B cell (primary cell): Measurements from ENCODE around the gene MRPS21. TPM values are rescaled to one million over a fixed set of nuclear protein-coding genes. Genes with fewer than 3 reads are reported as not detected.

Source experiments
- ATAC-seq: fragments of 200-7000 bp; cut with Tn5 transposase; one replicate; pipeline ENCODE4 v1.10.0; 2021; ENCODE audit warnings: low read depth, mild to moderate bottlenecking, moderate number of reproducible peaks, moderate library complexity
- CTCF ChIA-PET: fragments of 350-600 bp; sonication (Branson Sonifier 250); formaldehyde crosslinking; loops from one replicate; lab custom pipeline; 2021; ENCODE audit warnings: antibody characterized with exemption, inconsistent platforms; lab: Charles Lee
- POLR2A ChIA-PET: fragments of 350-600 bp; sonication (Branson Sonifier 250); formaldehyde crosslinking; loops from one replicate; lab custom pipeline; 2021; ENCODE audit warnings: antibody characterized with exemption; lab: Charles Lee
- DNase-seq: peaks from one replicate; pipeline ENCODE4 v3.0.0; 2013
- H2AFZ ChIP-seq: 2 replicates; pipeline ENCODE4 v1.6.1; 2012; ENCODE audit warnings: mild to moderate bottlenecking, low read depth, low read length; ENCODE audit not compliant: insufficient read depth, poor library complexity, severe bottlenecking
- H3K27ac ChIP-seq, 2 donors: 1 replicate in 1 of 2; 2 replicates in 1 of 2; pipeline ENCODE4 v1.5.1; 2012 to 2013; ENCODE audit warnings: low read length in 2 of 2, mild to moderate bottlenecking in 2 of 2, moderate library complexity in 1 of 2
- H3K27me3 ChIP-seq, 4 experiments: fragments of 200-600 bp in 1 of 4; sonication (generic) in 1 of 4; replicated peaks in 1 of 4; 1 replicate in 2 of 4; 2 replicates in 2 of 4; pipeline versions ENCODE4 v1.6.1 to v1.7.0; 2013 to 2016; ENCODE audit warnings: low read length in 3 of 4, mild to moderate bottlenecking in 2 of 4, mixed read lengths in 1 of 4, moderate library complexity in 1 of 4; ENCODE audit not compliant: insufficient read depth in 4 of 4, control insufficient read depth in 3 of 4; ENCODE audit errors: control extremely low read depth in 1 of 4
- H3K36me3 ChIP-seq, 2 experiments: replicated peaks in 1 of 2; 1 replicate in 1 of 2; 2 replicates in 1 of 2; pipeline versions ENCODE4 v1.6.1 to v1.7.1; 2013; ENCODE audit warnings: low read length in 1 of 2; ENCODE audit not compliant: insufficient read depth in 2 of 2, control insufficient read depth in 1 of 2; ENCODE audit errors: control extremely low read depth in 1 of 2, extremely low read depth in 1 of 2
- H3K4me1 ChIP-seq, 2 donors: fragments of 200-600 bp in 1 of 2; sonication (generic) in 1 of 2; 1 replicate in 1 of 2; 2 replicates in 1 of 2; pipeline versions ENCODE4 v1.5.1 to v1.6.1; 2013 to 2017; ENCODE audit warnings: low read length in 2 of 2; ENCODE audit not compliant: control insufficient read depth in 2 of 2, insufficient read depth in 2 of 2
- H3K4me2 ChIP-seq: replicated peaks from 2 replicates; pipeline ENCODE3; 2012; ENCODE audit warnings: mild to moderate bottlenecking, low read depth, low read length; ENCODE audit not compliant: poor library complexity, severe bottlenecking
- H3K4me3 ChIP-seq, 5 experiments: fragments of 200-600 bp in 1 of 5; sonication (generic) in 1 of 5; 1 replicate in 3 of 5; 2 replicates in 2 of 5; pipeline versions ENCODE4 v1.5.1 to v1.7.0; 2011 to 2016; ENCODE audit warnings: low read length in 4 of 5, mild to moderate bottlenecking in 4 of 5, low read depth in 2 of 5, control low read depth in 1 of 5, moderate library complexity in 1 of 5; ENCODE audit not compliant: insufficient read depth in 1 of 5; ENCODE audit errors: control extremely low read depth in 1 of 5, extremely low read depth in 1 of 5
- H3K79me2 ChIP-seq: fragments of 200-600 bp; sonication (generic); one replicate; pipeline ENCODE4 v1.6.0; 2016; ENCODE audit warnings: low read length; ENCODE audit not compliant: control insufficient read depth, insufficient read depth
- H3K9ac ChIP-seq: fragments of 200-600 bp; sonication (generic); 2 replicates; pipeline ENCODE4 v1.6.1; 2017; ENCODE audit warnings: mild to moderate bottlenecking, low read length, moderate library complexity
- H3K9me3 ChIP-seq, 3 donors: one replicate each; pipeline versions ENCODE4 v1.6.1 to v1.7.1; 2013; ENCODE audit warnings: low read length in 2 of 3; ENCODE audit not compliant: control insufficient read depth in 2 of 3, insufficient read depth in 1 of 3; ENCODE audit errors: control extremely low read depth in 1 of 3
- H4K20me1 ChIP-seq: 2 replicates; pipeline ENCODE4 v1.6.0; 2012; ENCODE audit warnings: mild to moderate bottlenecking, low read length; ENCODE audit not compliant: insufficient read depth, control insufficient read depth, poor library complexity, severe bottlenecking
- H3K27ac Mint-ChIP-seq: one replicate; pipeline ENCODE4 v1.8.0; 2021; ENCODE audit warnings: mixed read lengths
- H3K27me3 Mint-ChIP-seq: one replicate; pipeline ENCODE4 v1.8.0; 2021; ENCODE audit warnings: mixed read lengths
- H3K4me1 Mint-ChIP-seq: one replicate; pipeline ENCODE4 v1.8.0; 2021; ENCODE audit warnings: mixed read lengths
- H3K4me3 Mint-ChIP-seq: one replicate; pipeline ENCODE4 v1.8.0; 2021; ENCODE audit warnings: mixed read lengths
- H3K9me3 Mint-ChIP-seq: one replicate; pipeline ENCODE4 v1.8.0; 2022; ENCODE audit warnings: mixed read lengths; ENCODE audit not compliant: insufficient read depth
- EZH2 ChIP-seq: IDR thresholded peaks from 2 replicates; pipeline ENCODE4 v1.6.1; 2012; ENCODE audit warnings: borderline replicate concordance, low read depth, mild to moderate bottlenecking, moderate library complexity, low read length; ENCODE audit not compliant: insufficient read depth, poor library complexity, severe bottlenecking
- WGBS: methylation state at CpG from one replicate; pipeline ENCODE4 v1.1.5; 2013; ENCODE audit warnings: missing lambda C conversion rate; ENCODE audit not compliant: insufficient coverage; 5-methylcytosine and 5-hydroxymethylcytosine counted together
- intact Hi-C: fragments of 100-400 bp; cut with micrococcal nuclease; formaldehyde crosslinking; loops from one replicate; pipeline ENCODE4 v1.10.0; 2022
- polyA plus RNA-seq: library from polyadenylated mRNA; depleted of rRNA; stranded (reverse); fragments of >200 nt; gene quantifications from 2 replicates; pipeline ENCODE4 v1.2.3, GENCODE V29; 2012
- total RNA-seq, 2 donors: library from RNA; stranded (reverse); fragments of 120-200 nt in 1 of 2; gene quantifications; 1 replicate in 1 of 2; 2 replicates in 1 of 2; pipeline versions ENCODE4 v1.2.3 to v1.2.4, GENCODE V29; 2013 to 2022
- TF ChIP-seq, protein P1 (sequence below): fragments of 200-600 bp; IDR thresholded peaks from one replicate; pipeline ENCODE4 v1.8.0; 2022; ENCODE audit warnings: antibody characterized with exemption, mild to moderate bottlenecking

The MRPS21 gene
- total and polyA plus RNA-seq, 2 donors (not counting 1 experiment from before 2014, with no cell fraction given) = 50.1 to 60.4 TPM

DNA sequence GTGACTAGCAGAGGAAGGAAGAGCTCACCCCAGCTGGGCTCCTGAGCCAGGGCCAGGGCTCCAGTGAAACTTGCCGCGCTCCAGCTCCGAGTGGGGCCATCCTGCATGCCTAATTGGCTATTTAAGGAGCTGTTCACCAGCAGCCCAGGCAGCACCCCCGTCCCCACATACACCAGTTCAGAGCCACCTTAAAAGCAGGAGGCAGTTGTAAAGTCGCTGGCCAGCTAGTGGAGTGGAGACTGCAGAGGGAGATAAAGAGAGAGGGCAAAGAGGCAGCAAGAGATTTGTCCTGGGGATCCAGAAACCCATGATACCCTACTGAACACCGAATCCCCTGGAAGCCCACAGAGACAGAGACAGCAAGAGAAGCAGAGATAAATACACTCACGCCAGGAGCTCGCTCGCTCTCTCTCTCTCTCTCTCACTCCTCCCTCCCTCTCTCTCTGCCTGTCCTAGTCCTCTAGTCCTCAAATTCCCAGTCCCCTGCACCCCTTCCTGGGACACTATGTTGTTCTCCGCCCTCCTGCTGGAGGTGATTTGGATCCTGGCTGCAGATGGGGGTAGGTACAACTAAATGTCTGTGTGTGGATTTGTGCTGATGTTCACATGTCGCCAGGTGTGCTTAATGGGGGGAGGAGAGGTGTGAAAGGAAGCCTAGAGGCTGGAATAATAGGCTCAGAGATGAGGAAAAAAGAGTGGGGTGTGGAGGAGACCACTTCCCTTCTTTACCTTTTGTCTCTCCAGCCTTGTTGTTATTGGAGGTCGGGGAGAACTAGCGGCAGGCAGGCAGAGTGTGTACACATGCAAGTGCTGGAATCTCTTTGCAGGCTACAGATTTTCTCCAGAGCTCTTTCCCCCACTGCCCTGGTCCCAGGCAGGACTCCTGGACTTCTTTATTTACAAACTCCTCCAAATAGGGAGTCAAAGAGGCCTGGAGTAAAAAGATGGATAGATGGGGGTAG lies 35.8 kb upstream of the MRPS21 start, which contains the start of gene CA14:
TSS of gene CA14 (plus strand) at position 151 of the 962 bp plus-strand sequence. CDS start at position 506, 355 bp downstream.
- no peak within 1 kb of the TSS for H3K4me3 ChIP-seq
- Mint-ChIP-seq H3K27ac (no peak within 1 kb of the TSS), H3K4me3 (no peak within 1 kb of the TSS), H3K4me1 (peaks cover 13% of the 10 kb centered on the region), H3K27me3 (peaks cover 45% of the 10 kb centered on the region), H3K9me3 (no peaks in the 10 kb centered on the region)
- WGBS = 47% methylated on average over 10 of the region's 13 CpGs
- H3K79me2 ChIP-seq = no peaks in the 10 kb centered on the region
- no peak within 1 kb of the TSS for H3K9ac ChIP-seq
- H3K9me3 ChIP-seq = no peaks in the 10 kb centered on the region
- CTCF ChIA-PET = interaction anchor here (0.8 to 5.6 kb wide), 4 partner anchors 9 to 185 kb away, joined by 3 to 60 read pairs (median 4); partner anchors contain the start of gene CIART
- TF ChIP-seq, protein P1, sequence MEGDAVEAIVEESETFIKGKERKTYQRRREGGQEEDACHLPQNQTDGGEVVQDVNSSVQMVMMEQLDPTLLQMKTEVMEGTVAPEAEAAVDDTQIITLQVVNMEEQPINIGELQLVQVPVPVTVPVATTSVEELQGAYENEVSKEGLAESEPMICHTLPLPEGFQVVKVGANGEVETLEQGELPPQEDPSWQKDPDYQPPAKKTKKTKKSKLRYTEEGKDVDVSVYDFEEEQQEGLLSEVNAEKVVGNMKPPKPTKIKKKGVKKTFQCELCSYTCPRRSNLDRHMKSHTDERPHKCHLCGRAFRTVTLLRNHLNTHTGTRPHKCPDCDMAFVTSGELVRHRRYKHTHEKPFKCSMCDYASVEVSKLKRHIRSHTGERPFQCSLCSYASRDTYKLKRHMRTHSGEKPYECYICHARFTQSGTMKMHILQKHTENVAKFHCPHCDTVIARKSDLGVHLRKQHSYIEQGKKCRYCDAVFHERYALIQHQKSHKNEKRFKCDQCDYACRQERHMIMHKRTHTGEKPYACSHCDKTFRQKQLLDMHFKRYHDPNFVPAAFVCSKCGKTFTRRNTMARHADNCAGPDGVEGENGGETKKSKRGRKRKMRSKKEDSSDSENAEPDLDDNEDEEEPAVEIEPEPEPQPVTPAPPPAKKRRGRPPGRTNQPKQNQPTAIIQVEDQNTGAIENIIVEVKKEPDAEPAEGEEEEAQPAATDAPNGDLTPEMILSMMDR = no peak
- no peak for TF ChIP-seq EZH2
- POLR2A ChIA-PET = no interaction called here
- no peak within 1 kb of the TSS for H2AFZ ChIP-seq
- H3K4me1 ChIP-seq = peaks cover 14 to 15% of the 10 kb centered on the region in 2 donors
- intact Hi-C loops = loop anchor here (10.0 kb wide), 1 partner anchor 737 kb away; no protein-coding TSS in a partner anchor
- peaks cover 0 to 36% (median 24%) of the 10 kb centered on the region in 4 experiments for H3K27me3 ChIP-seq
- H3K4me2 ChIP-seq = no peak within 1 kb of the TSS
- no peaks in the 10 kb centered on the region for H4K20me1 ChIP-seq
- ATAC-seq (no peak), DNase-seq (no peak)
- no peaks in the 10 kb centered on the region for H3K36me3 ChIP-seq
- no peak within 1 kb of the TSS for H3K27ac ChIP-seq
